ENCODE measurements around the gene VPS11.

The VPS11 gene

GRCh38 chr11:119081682-119082260, 14.2 kb downstream of the VPS11 start:
- DNase-seq (ENCODE audit: low read depth): no peak

GRCh38 chr11:119084663-119085436, 17.2 kb downstream of the VPS11 start, which contains the start of gene HMBS:
Gene HMBS (plus strand): TSS chr11:119084881. CDS start chr11:119085034, 153 bp downstream.
- peak; percentile 83 for DNase-seq (ENCODE audit: low read depth)

GRCh38 chr11:119085437-119085847, 17.8 kb downstream of the VPS11 start:
- no peak for DNase-seq (ENCODE audit: low read depth)

GRCh38 chr11:119087123-119087522, 19.5 kb downstream of the VPS11 start:
- no peak for DNase-seq (ENCODE audit: low read depth)

- DNase-seq (ENCODE audit: low read depth): no peak
Measured at GRCh38 chr11:119087747-119088241, 20.2 kb downstream of the VPS11 start.

GRCh38 chr11:119088406-119088805, 20.8 kb downstream of the VPS11 start:
- DNase-seq (ENCODE audit: low read depth): no peak

- DNase-seq (ENCODE audit: low read depth): no peak
Measured at GRCh38 chr11:119089319-119089718, 21.7 kb downstream of the VPS11 start.

- no peak for DNase-seq (ENCODE audit: low read depth)
Measured at GRCh38 chr11:119091178-119091577, 23.6 kb downstream of the VPS11 start.

GRCh38 chr11:119091966-119092879, 24.6 kb downstream of the VPS11 start:
- DNase-seq (ENCODE audit: low read depth): no peak

GRCh38 chr11:119092880-119093842, 25.5 kb downstream of the VPS11 start:
- no peak for DNase-seq (ENCODE audit: low read depth)

GRCh38 chr11:119093942-119094815, 26.6 kb downstream of the VPS11 start:
- DNase-seq (ENCODE audit: low read depth): no peak

- no peak for DNase-seq (ENCODE audit: low read depth)
Measured at GRCh38 chr11:119094816-119095065, 27.1 kb downstream of the VPS11 start.

- DNase-seq (ENCODE audit: low read depth): peak; percentile 98
Measured at GRCh38 chr11:119095066-119095880, 27.7 kb downstream of the VPS11 start.

GRCh38 chr11:119099711-119100110, 32.1 kb downstream of the VPS11 start:
- no peak for DNase-seq (ENCODE audit: low read depth)

GRCh38 chr11:119100246-119100970, 32.8 kb downstream of the VPS11 start:
- DNase-seq (ENCODE audit: low read depth): no peak

- no peak for DNase-seq (ENCODE audit: low read depth)
Measured at GRCh38 chr11:119100994-119101758, 33.6 kb downstream of the VPS11 start.

GRCh38 chr11:119101759-119102423, 34.3 kb downstream of the VPS11 start, which contains the start of gene DPAGT1:
Gene DPAGT1 (minus strand): TSS chr11:119101853. CDS start chr11:119101655, 198 bp downstream.
- peak; percentile 75 for DNase-seq (ENCODE audit: low read depth)

Measured in activated T-cell treated with anti-CD3 and anti-CD28 coated beads for 1 hour (primary cell).